Measurements from ENCODE around the gene CDT1.
A peak's percentile ranks its signal among the peaks of the same experiment; 100 is the strongest.
"Not testable (repeated sequence)": the region's sequence is repeated elsewhere in the genome, so short reads cannot be mapped to it uniquely, and the experiment has no call there.

Gene CDT1

GRCh38 chr16:88769617-88770460, 33.8 kb upstream of the CDT1 start:
- no peak for DNase-seq (ENCODE audit: low read depth)

- no peak for DNase-seq (ENCODE audit: low read depth)
Observed at GRCh38 chr16:88770461-88771293, 32.9 kb upstream of the CDT1 start.

- no peak for DNase-seq (ENCODE audit: low read depth)
Observed at GRCh38 chr16:88771294-88771772, 32.3 kb upstream of the CDT1 start.

- not testable (repeated sequence) for DNase-seq (ENCODE audit: low read depth)
Observed at GRCh38 chr16:88771781-88772180, 31.8 kb upstream of the CDT1 start.

GRCh38 chr16:88772871-88773811, 30.4 kb upstream of the CDT1 start:
- DNase-seq (ENCODE audit: low read depth): no peak

- DNase-seq (ENCODE audit: low read depth): no peak
Observed at GRCh38 chr16:88773812-88774291, 29.7 kb upstream of the CDT1 start.

- no peak for DNase-seq (ENCODE audit: low read depth)
Observed at GRCh38 chr16:88774544-88775393, 28.8 kb upstream of the CDT1 start.

GRCh38 chr16:88775825-88776224, 27.8 kb upstream of the CDT1 start:
- DNase-seq (ENCODE audit: low read depth): no peak

- no peak for DNase-seq (ENCODE audit: low read depth)
Observed at GRCh38 chr16:88777471-88778270, 25.9 kb upstream of the CDT1 start.

GRCh38 chr16:88778271-88778525, 25.4 kb upstream of the CDT1 start:
- no peak for DNase-seq (ENCODE audit: low read depth)

GRCh38 chr16:88778541-88779065, 25.0 kb upstream of the CDT1 start:
- no peak for DNase-seq (ENCODE audit: low read depth)

- DNase-seq (ENCODE audit: low read depth): no peak
Observed at GRCh38 chr16:88779406-88780141, 24.0 kb upstream of the CDT1 start.

- no peak for DNase-seq (ENCODE audit: low read depth)
Observed at GRCh38 chr16:88780142-88781062, 23.2 kb upstream of the CDT1 start.

- DNase-seq (ENCODE audit: low read depth): peak; percentile 53
Observed at GRCh38 chr16:88781140-88782077, 22.2 kb upstream of the CDT1 start.

GRCh38 chr16:88782454-88783390, 20.9 kb upstream of the CDT1 start:
- peak; percentile 61 for DNase-seq (ENCODE audit: low read depth)

Measured in stimulated activated CD8-positive, alpha-beta memory T cell treated with anti-CD3 and anti-CD28 coated beads, Interleukin-7, amount 100 ng/mL, for 24 hours (primary cell).